NT2/D1 (cell line): ENCODE data around the gene XCL1.

Source experiments
- SUZ12 ChIP-seq: IDR thresholded peaks from 2 replicates; pipeline ENCODE4 v1.6.1; 2011; ENCODE audit not compliant: insufficient read length, insufficient read depth; ENCODE audit errors: extremely low read depth
- YY1 ChIP-seq: IDR thresholded peaks from 2 replicates; pipeline ENCODE4 v1.6.1; 2011; ENCODE audit not compliant: insufficient read length, insufficient read depth
- ZNF274 ChIP-seq: IDR thresholded peaks from 2 replicates; pipeline ENCODE4 v1.6.1; 2011; ENCODE audit warnings: mild to moderate bottlenecking, low read depth, low read length

DNA sequence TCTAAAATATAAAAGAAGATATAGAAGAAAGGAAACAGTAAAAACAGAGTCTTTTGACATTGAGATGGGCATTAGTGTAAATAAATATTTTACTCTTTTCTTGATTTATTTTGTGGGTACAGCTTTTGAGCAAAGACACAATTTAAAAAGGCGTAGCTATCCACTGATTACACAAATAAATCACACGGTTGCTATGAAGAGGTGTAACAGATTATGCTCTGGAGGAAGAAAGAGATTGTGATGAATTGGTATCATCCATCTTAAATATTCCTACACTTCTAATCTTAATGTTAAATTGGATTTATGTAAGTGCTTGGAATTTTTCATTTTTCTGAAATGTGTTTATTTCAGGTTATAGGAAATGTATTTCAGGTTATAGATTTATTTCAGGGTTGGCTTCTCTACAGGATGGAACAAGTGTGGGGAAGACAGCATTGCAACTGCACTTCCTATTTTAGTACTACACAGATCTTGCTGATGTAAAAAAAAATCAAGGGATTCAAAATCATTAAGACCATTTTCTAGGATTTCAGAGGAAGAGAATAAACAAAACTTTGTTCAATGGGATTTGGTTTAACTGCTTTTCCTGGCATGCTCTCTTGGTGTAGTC lies 15.3 kb downstream of the XCL1 start:
- TF ChIP-seq SUZ12 (no peak), ZNF274 (no peak), YY1 (no peak)
